ENCODE measurements around the gene FKBP15. TPM values are rescaled to one million over a fixed set of nuclear protein-coding genes. Genes with fewer than 3 reads are reported as not detected.

FKBP15 gene
- total RNA-seq, 1 experiment from 2014 or later, result 18.5 TPM

DNA sequence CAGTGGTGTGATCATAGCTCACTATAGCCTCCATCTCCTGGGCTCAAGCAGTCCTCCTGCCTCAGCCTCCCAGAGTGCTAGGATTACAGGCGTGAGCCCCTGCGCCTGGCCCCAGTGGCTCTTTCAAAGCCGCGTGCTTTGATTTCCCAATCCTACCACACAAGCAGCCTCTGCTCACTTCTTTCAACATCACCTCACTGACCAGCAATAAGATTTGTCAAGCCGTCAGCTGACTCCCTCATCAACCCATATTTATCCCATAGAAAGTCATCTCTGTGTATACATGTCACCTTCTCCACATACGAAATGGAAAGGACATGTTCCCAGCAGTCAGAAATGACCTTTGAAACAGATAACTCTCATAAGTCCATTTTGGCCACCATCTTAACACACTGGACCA, 44.3 kb downstream of the FKBP15 start:
- H3K4me1 ChIP-seq (ENCODE audit: insufficient read depth, low read length), result no peaks in the 10 kb centered on the region
- no peak overlapping the region for H3K27ac Mint-ChIP-seq
- no peak overlapping the region for H2BK20ac ChIP-seq (ENCODE audit: low read depth, low read length, poor library complexity, severe bottlenecking)

More for the DNA sequence above, 44.3 kb downstream of the FKBP15 start:
- no peak overlapping the region for H3K4ac ChIP-seq (ENCODE audit: low read depth, low read length)
- no peaks in the 10 kb centered on the region for H3K79me1 ChIP-seq (ENCODE audit: insufficient read depth, low read depth, low read length, poor library complexity, severe bottlenecking)
- H4K91ac ChIP-seq (ENCODE audit: insufficient read length, low read depth, low read length), result no peak overlapping the region
- TF ChIP-seq, protein P1, sequence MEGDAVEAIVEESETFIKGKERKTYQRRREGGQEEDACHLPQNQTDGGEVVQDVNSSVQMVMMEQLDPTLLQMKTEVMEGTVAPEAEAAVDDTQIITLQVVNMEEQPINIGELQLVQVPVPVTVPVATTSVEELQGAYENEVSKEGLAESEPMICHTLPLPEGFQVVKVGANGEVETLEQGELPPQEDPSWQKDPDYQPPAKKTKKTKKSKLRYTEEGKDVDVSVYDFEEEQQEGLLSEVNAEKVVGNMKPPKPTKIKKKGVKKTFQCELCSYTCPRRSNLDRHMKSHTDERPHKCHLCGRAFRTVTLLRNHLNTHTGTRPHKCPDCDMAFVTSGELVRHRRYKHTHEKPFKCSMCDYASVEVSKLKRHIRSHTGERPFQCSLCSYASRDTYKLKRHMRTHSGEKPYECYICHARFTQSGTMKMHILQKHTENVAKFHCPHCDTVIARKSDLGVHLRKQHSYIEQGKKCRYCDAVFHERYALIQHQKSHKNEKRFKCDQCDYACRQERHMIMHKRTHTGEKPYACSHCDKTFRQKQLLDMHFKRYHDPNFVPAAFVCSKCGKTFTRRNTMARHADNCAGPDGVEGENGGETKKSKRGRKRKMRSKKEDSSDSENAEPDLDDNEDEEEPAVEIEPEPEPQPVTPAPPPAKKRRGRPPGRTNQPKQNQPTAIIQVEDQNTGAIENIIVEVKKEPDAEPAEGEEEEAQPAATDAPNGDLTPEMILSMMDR (conservative IDR thresholded peaks at IDR 0.05), result no peak
- H3T11ph ChIP-seq (ENCODE audit: low read length), result no peak overlapping the region
- no peak overlapping the region for H2BK120ac ChIP-seq (ENCODE audit: low read depth, low read length, poor library complexity, severe bottlenecking)
- H2BK12ac ChIP-seq (ENCODE audit: insufficient read length, low read depth, low read length), result no peak overlapping the region
- H2AFZ ChIP-seq (ENCODE audit: low read length), result no peak overlapping the region
- no peak overlapping the region for H3K27ac ChIP-seq (ENCODE audit: insufficient read length, low read depth, low read length)
- H3K79me2 ChIP-seq (ENCODE audit: insufficient read depth, low read length), result no peaks in the 10 kb centered on the region
- no peak overlapping the region for H2AK5ac ChIP-seq (ENCODE audit: insufficient read length, low read length)
- no peak overlapping the region for H3K18ac ChIP-seq (ENCODE audit: insufficient read length, low read depth, low read length)
- H3K9me3 ChIP-seq (ENCODE audit: control insufficient read depth, low read depth, low read length), result no peaks in the 10 kb centered on the region
- H4K20me1 ChIP-seq (ENCODE audit: control insufficient read depth, insufficient read depth, insufficient read length), result no peaks in the 10 kb centered on the region
- no peaks in the 10 kb centered on the region for H3K27me3 Mint-ChIP-seq (ENCODE audit: low read depth)
- no peak overlapping the region for H3K23ac ChIP-seq (ENCODE audit: insufficient read length, low read depth, low read length)
- no peak overlapping the region for H4K8ac ChIP-seq (replicated peaks; ENCODE audit: insufficient read length, low read depth, low read length)
- no peaks in the 10 kb centered on the region for H3K4me1 Mint-ChIP-seq
- H4K5ac ChIP-seq (ENCODE audit: insufficient read length, low read depth, low read length), result no peak overlapping the region
- no peak overlapping the region for H3K4me2 ChIP-seq (ENCODE audit: insufficient read depth, insufficient read length, low read length)
- no peak for DNase-seq
- no peak overlapping the region for H3K4me3 Mint-ChIP-seq
- no peak overlapping the region for H3K56ac ChIP-seq (ENCODE audit: insufficient read length, low read depth, low read length)
- H3K14ac ChIP-seq (ENCODE audit: insufficient read depth, low read length), result no peak overlapping the region
- H3K23me2 ChIP-seq (ENCODE audit: insufficient read length, low read depth, low read length, poor library complexity, severe bottlenecking), result no peaks in the 10 kb centered on the region
- H2BK5ac ChIP-seq (ENCODE audit: insufficient read length, low read length), result no peak overlapping the region
- H3K36me3 Mint-ChIP-seq (ENCODE audit: insufficient read depth in 1 of 3, low read depth in 3 of 3), result peaks cover 21 to 67% (median 49%) of the 10 kb centered on the region in 3 experiments; a peak in 6 of 7 replicates
- no peak overlapping the region for H3K9ac ChIP-seq (ENCODE audit: extremely low read depth, insufficient read length, low read length)
- no CpG with 5 or more reads among the region's 6 CpGs for WGBS (ENCODE audit: extremely low coverage, insufficient read length, low lambda C conversion rate)
- H2BK15ac ChIP-seq (ENCODE audit: low read depth, low read length), result no peak overlapping the region
- H3K27me3 ChIP-seq (ENCODE audit: insufficient read depth, low read length), result no peaks in the 10 kb centered on the region
- H3K9me3 Mint-ChIP-seq, result no peaks in the 10 kb centered on the region; a peak in 1 of 5 replicates
